ENCODE results near the gene TFAP2D. TPM values are rescaled to one million over a fixed set of nuclear protein-coding genes. Genes with fewer than 3 reads are reported as not detected.
A peak's percentile ranks its signal among the peaks of the same experiment; 100 is the strongest.

The TFAP2D gene
- total RNA-seq, 4 donors from 2014 or later = not detected

DNA sequence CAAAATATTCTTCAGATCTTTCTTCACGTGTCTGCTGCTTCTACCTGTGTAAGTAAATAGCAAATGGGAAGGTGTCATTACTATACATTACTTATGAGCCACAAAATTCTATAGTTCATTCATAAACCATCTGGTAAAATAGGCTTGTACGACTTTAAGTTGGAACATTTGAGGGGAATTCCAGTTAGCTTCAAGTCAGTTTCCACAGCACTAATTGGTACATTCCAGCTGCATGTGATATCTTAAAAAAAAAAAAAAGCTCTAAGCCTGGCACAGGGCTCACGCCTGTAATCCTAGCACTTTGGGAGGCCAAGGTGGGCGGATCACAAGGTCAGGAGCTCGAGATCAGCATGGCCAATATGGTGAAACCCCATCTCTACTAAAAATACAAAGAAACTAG lies 82.2 kb downstream of the TFAP2D start:
- H3K27me3 ChIP-seq = peaks cover 0 to 3% (median 0%) of the 10 kb centered on the region in 4 donors
- 33 to 37% methylated on average over 4 to 5 of the region's 5 CpGs for WGBS, 2 donors
- TF ChIP-seq, protein P1, sequence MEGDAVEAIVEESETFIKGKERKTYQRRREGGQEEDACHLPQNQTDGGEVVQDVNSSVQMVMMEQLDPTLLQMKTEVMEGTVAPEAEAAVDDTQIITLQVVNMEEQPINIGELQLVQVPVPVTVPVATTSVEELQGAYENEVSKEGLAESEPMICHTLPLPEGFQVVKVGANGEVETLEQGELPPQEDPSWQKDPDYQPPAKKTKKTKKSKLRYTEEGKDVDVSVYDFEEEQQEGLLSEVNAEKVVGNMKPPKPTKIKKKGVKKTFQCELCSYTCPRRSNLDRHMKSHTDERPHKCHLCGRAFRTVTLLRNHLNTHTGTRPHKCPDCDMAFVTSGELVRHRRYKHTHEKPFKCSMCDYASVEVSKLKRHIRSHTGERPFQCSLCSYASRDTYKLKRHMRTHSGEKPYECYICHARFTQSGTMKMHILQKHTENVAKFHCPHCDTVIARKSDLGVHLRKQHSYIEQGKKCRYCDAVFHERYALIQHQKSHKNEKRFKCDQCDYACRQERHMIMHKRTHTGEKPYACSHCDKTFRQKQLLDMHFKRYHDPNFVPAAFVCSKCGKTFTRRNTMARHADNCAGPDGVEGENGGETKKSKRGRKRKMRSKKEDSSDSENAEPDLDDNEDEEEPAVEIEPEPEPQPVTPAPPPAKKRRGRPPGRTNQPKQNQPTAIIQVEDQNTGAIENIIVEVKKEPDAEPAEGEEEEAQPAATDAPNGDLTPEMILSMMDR (IDR thresholded peaks at IDR 0.05) = no peak
- TF ChIP-seq POLR2A (IDR thresholded peaks at IDR 0.05) = no peak

DNA sequence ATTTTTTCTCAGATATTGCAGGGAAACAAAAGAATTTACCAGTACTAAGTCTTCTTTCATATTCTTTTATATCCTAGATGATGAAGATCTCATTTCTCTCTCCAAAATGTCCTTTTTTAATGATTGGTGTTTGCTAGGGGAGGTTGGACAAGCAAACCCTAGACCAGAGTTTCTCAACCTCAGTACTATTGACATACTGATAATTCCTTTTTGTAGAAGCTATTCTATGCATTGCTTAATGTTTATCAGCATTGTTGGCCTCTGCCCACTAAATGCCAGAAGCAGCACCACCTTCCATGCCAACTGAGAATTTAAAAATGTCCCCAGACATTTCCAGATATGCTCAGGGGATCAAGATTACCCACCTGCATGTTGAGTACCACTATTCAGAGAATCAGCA lies 91.0 kb downstream of the TFAP2D start:
- TF ChIP-seq, protein P1 (IDR thresholded peaks at IDR 0.05) = no peak
- TF ChIP-seq POLR2A (IDR thresholded peaks at IDR 0.05) = no peak
- Histone ChIP-seq H3K9me3 (no peaks in the 10 kb centered on the region), H3K4me3 (no peak overlapping the region), H3K36me3 (no peaks in the 10 kb centered on the region), H3K4me1 (no peaks in the 10 kb centered on the region), H3K27me3 (no peaks in the 10 kb centered on the region), H3K27ac (no peak overlapping the region)
- DNase-seq = no peak
- intact Hi-C loops (cut with DNase I) = no loop called here

More for the DNA sequence above, 82.2 kb downstream of the TFAP2D start:
- Histone ChIP-seq H3K4me3 (no peak overlapping the region), H3K27ac (no peak overlapping the region), H3K36me3 (no peaks in the 10 kb centered on the region), H3K9me3 (no peaks in the 10 kb centered on the region), H3K4me1 (no peaks in the 10 kb centered on the region)
- intact Hi-C loops (cut with DNase I) = no loop called here
- no peak for DNase-seq

DNA sequence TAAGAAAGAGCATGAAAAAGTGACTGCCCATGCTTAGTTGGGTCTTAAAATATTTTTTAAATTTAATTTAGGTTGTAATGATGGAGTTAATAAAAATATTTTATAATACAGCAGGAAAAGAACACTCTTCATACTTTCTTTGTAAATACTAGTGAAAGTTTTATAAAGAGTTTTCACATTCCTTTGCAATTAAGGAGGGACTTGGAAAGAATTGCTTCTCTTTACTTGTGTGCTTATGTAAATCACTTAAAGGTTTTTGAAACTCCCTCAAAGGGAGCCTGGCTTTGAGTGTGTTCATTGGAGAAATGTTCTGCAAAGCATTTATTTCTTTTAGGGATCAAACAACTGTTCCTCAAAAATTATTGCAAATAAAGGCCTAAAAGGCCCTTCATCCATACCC lies 93.7 kb downstream of the TFAP2D start:
- no peaks in the 10 kb centered on the region for H3K9me3 ChIP-seq
- peaks cover 0 to 5% (median 0%) of the 10 kb centered on the region in 4 donors for H3K27me3 ChIP-seq
- no peaks in the 10 kb centered on the region for H3K36me3 ChIP-seq
- no peak for DNase-seq
- intact Hi-C loops (cut with DNase I) = loop anchor here (5.0 kb wide), 1 partner anchor 740 kb away; no protein-coding TSS in a partner anchor
- H3K4me3 ChIP-seq = no peak overlapping the region
- TF ChIP-seq, protein P1 (IDR thresholded peaks at IDR 0.05) = no peak
- no peak overlapping the region for H3K27ac ChIP-seq
- no peaks in the 10 kb centered on the region for H3K4me1 ChIP-seq

DNA sequence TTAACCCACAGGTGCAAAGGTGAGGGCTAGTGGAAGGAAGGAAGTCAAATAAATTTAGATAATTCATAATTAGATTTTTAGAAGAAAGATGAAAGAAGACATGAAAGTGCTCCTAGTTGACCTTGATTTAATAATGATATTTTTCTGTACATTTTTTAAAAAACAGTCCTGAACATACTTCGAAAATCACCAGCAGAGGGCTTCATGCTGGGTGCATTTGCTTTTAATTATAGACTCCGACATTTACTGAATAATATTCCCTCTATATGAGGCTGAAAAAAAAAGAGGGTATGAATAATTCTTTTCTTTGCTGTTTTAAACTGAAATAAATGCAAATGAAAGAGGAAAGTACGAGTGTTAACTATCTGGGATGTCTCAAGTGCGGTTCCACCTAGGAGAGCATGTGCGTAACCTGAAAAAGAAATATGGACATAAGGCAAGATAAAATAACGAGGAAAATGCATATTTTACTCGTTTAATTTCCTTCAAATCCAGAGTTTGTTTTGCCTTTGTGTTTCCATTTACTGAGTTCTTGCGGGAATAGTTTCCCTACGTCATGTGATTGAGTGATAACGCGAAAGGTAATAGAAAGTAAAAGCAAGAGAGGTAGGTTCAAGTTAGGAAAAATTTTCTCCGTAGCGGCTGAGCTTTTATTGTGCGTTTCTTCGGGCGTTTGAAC lies 102.2 kb downstream of the TFAP2D start:
- H3K27ac ChIP-seq = peak overlapping the region in 3 of 4 donors; percentile 68 to 96 (median 76)
- no peaks in the 10 kb centered on the region for H3K9me3 ChIP-seq
- H3K4me3 ChIP-seq = peak overlapping the region; percentile 40 to 58 (median 55)
- H3K27me3 ChIP-seq = peaks cover 0 to 62% (median 4%) of the 10 kb centered on the region in 4 donors
- WGBS, 2 donors = 2 to 5% methylated on average over 16 of the region's 16 CpGs
- peaks cover 3 to 49% (median 12%) of the 10 kb centered on the region in 3 donors for H3K4me1 ChIP-seq
- intact Hi-C loops (cut with DNase I) = loop anchor here (5.0 to 10.0 kb wide), 2 partner anchors 727 to 1229 kb away; no protein-coding TSS in a partner anchor
- DNase-seq = no peak
- H3K36me3 ChIP-seq = no peaks in the 10 kb centered on the region
- TF ChIP-seq, protein P1 (IDR thresholded peaks at IDR 0.05) = peak in 4 of 6 experiments; percentile 15 to 60 (median 30)
- TF ChIP-seq POLR2A (IDR thresholded peaks at IDR 0.05) = no peak

DNA sequence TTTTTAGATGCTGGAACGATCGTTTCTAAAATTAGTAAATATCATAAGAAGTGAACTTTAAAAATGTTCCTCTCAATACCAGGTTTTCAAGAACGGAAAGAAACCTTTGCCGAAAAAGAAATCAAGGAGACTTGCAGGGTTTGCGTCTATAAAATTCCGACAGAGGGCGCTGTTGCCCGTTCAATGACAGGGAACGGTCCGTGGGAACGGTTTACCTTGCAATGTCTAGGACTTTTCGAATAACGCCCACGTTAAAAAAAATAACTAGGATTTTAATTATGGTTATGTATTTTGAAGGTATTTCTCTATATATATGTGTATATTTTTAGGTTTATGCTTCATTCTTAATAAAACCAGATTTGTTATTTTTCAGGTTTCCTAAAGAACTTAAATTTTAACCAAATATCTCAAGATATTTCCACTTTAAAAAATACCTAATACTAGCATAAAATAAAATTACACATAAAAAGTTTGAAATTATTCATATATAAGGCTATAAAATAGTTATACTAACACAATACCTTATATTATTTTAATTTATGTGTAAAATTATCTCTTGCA lies 102.9 kb downstream of the TFAP2D start:
- H3K27ac ChIP-seq = peak overlapping the region in 3 of 4 donors; percentile 68 to 96 (median 89)
- WGBS, 2 donors = 0 to 1% methylated on average over 14 of the region's 14 CpGs
- TF ChIP-seq POLR2A (IDR thresholded peaks at IDR 0.05) = no peak
- TF ChIP-seq, protein P1 (IDR thresholded peaks at IDR 0.05) = peak; percentile 45 to 93 (median 85)
- intact Hi-C loops (cut with DNase I) = loop anchor here (5.0 to 10.0 kb wide), 2 partner anchors 726 to 1229 kb away; no protein-coding TSS in a partner anchor
- peak overlapping the region; percentile 40 to 58 (median 55) for H3K4me3 ChIP-seq
- no peaks in the 10 kb centered on the region for H3K36me3 ChIP-seq
- H3K4me1 ChIP-seq = peaks cover 3 to 55% (median 12%) of the 10 kb centered on the region in 3 donors
- H3K27me3 ChIP-seq = peaks cover 0 to 68% (median 6%) of the 10 kb centered on the region in 4 donors
- no peaks in the 10 kb centered on the region for H3K9me3 ChIP-seq
- no peak for DNase-seq
